Heart left ventricle (tissue), 13 donors: Measurements from ENCODE around the gene C1orf21.

Source experiments
- CTCF ChIP-seq, 12 donors: fragments of 200-600 bp; sonication (generic) in 4 of 12; IDR thresholded peaks; one replicate each; pipeline versions ENCODE4 v1.5.0 to v1.8.0; 2018 to 2022; ENCODE audit warnings: antibody characterized with exemption in 12 of 12, mild to moderate bottlenecking in 5 of 12
- POLR2A ChIP-seq, 2 donors: fragments of 450-650 bp; IDR thresholded peaks; one replicate each; pipeline ENCODE4 v1.6.1; 2017; ENCODE audit warnings: antibody characterized with exemption in 2 of 2, mild to moderate bottlenecking in 2 of 2, moderate library complexity in 2 of 2
- donor health status: ischemic (EF 13 %, LVEDD 7.1; RV severe dilation, severe dysfunction).
- donor health status: DM: no; HTN: yes; CAD: no.
- donor health status: DM: no; HTN: no; CAD: no.
- donor health status: ischemic (EF 25% LVEDD 6.9; RV normal size, moderate dysfunction).
- donor health status: ischemic (EF 25% LVEDD 5.7; RV mildly dilated, moderate dysfunction).
- donor health status: ischemic (EF 35%, LVEDD 5.7; RV mildly dilated, moderate dysfunction).
- donor health status: nonischemic (EF 11% LVEDD 7.7; RV severe dilation, severe dysfunction).
- donor health status: DM: yes; HTN: yes; CAD: no.
- donor health status: PGD.
- donor health status: ischemic (EF 29% LVEDD 5.4; RV normal size, mild dysfunction).
- donor health status: nonischemic (EF 23%, LVEDD 6.1; RV moderate dilation, normal function).

DNA sequence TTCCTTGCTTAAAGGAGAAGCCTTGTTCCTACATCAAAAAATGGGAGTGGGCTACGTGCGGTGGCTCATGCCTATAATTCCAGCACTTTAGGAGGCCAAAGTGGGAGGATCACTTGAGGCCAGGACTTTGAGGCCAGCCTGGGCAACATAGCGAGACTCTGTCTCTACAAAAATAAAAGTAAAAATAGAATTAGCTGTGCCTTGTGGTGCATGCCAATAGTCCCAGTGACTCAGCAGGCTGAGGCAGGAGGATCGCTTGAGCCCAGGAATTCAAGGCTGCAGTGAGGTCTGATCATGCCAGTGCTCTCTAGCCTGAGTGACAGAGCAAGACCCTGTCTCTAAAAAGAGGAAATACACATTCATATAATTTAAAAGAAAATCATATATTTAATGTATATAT lies 127.1 kb downstream of the C1orf21 start:
- TF ChIP-seq POLR2A (IDR thresholded peaks at IDR 0.05) (no peak), CTCF (IDR thresholded peaks at IDR 0.05) (no peak)
